GM12864 (cell line): ENCODE results near the gene SUPT16H.

Experiments used
- DNase-seq: peaks from one replicate; pipeline ENCODE4 v3.0.0-alpha.2; 2011; ENCODE audit warnings: low read depth
- H3K4me3 ChIP-seq: 2 replicates; pipeline ENCODE4 v1.5.1; 2011; ENCODE audit warnings: mild to moderate bottlenecking, low read depth, low read length, control low read depth
- TF ChIP-seq, protein P1 (sequence below): IDR thresholded peaks from 2 replicates; pipeline ENCODE4 v1.5.1; 2011; ENCODE audit warnings: low read depth, mild to moderate bottlenecking, moderate library complexity, low read length, control low read depth, inconsistent platforms; ENCODE audit errors: missing control alignments

The SUPT16H gene

GRCh38 chr14:21383848-21384493 is at the start of gene SUPT16H:
Gene SUPT16H (minus strand): TSS chr14:21384019. CDS start chr14:21383927, 92 bp downstream.
- peak; percentile 86 for DNase-seq

GRCh38 chr14:21431126-21431525 is 47.3 kb upstream of the SUPT16H start:
- TF ChIP-seq, protein P1, sequence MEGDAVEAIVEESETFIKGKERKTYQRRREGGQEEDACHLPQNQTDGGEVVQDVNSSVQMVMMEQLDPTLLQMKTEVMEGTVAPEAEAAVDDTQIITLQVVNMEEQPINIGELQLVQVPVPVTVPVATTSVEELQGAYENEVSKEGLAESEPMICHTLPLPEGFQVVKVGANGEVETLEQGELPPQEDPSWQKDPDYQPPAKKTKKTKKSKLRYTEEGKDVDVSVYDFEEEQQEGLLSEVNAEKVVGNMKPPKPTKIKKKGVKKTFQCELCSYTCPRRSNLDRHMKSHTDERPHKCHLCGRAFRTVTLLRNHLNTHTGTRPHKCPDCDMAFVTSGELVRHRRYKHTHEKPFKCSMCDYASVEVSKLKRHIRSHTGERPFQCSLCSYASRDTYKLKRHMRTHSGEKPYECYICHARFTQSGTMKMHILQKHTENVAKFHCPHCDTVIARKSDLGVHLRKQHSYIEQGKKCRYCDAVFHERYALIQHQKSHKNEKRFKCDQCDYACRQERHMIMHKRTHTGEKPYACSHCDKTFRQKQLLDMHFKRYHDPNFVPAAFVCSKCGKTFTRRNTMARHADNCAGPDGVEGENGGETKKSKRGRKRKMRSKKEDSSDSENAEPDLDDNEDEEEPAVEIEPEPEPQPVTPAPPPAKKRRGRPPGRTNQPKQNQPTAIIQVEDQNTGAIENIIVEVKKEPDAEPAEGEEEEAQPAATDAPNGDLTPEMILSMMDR, result no peak
- no peak overlapping the region for H3K4me3 ChIP-seq
- no peak for DNase-seq

More at GRCh38 chr14:21383848-21384493, at the start of gene SUPT16H:
- H3K4me3 ChIP-seq, result peak within 1 kb of the TSS; percentile 77
- TF ChIP-seq, protein P1, result no peak

DNA sequence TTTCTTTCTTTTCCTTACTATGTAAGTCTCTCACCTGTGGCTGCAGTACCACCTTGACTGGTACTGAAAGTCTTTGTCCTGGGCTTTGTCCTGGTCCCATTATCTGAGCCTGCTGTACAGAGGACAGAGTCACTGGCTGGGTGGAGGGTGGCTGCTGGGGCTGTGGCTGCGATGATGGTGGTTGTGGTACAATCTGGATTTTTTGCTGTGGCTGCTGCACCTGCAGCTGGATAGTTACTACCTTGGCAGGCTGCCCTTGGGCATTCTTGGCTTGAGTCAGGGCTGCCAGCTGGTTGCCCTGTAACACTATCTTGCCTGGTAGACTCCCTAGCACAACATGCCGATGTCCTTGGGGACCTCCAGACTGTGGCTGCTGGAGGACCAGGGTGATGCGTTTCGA is 45.1 kb upstream of the SUPT16H start:
- TF ChIP-seq, protein P1, result no peak
- no peak overlapping the region for H3K4me3 ChIP-seq
- no peak for DNase-seq

DNA sequence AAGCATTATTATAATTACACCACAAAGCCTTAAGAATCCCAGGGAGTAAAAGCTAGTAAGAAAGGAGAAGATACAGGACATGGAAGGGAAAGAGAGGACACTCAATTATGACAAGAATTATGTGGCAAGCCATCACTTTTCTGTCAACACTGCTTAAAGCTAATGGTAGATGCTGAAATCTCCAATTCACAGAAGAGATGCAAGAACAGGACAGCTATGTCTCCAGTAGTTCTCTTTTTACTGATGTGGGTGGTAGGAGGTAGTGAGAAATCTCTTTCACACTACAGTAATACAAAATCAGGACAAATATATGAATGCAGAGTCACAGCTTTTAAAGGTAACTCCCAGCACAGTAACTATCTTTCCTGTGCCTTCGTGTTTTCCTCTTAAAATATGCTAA is 42.9 kb upstream of the SUPT16H start:
- no peak for DNase-seq
- no peak overlapping the region for H3K4me3 ChIP-seq
- TF ChIP-seq, protein P1, result no peak

- no peak overlapping the region for H3K4me3 ChIP-seq
- no peak for DNase-seq
- TF ChIP-seq, protein P1, result no peak
Measured at GRCh38 chr14:21419528-21419927, 35.7 kb upstream of the SUPT16H start.

- no peak overlapping the region for H3K4me3 ChIP-seq
- TF ChIP-seq, protein P1, result no peak
- DNase-seq, result no peak
Measured at GRCh38 chr14:21415329-21415728, 31.5 kb upstream of the SUPT16H start.

DNA sequence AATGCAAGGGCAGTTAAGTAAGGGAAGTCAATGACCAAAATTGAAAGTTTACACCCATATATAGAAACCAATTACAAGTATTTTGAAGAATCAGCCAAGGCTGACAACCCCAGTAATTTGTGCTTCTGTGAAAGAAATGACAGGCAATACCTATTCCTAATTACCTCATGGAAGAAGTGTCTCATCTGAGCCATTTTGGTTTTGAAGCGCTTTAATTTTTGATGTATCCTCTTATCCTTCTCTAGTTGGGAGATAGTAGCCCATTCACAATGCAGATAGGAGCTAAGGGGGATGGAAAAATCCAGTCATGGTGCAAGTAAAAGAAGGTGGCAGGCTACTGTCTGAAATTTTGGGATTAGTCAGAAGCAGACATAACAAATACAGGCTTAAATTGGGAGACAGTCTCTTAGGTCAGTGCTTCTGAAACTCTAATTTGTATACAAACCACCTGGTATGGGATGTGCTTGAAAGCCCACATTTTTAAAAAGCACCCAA is 30.4 kb upstream of the SUPT16H start:
- TF ChIP-seq, protein P1, result no peak
- no peak for DNase-seq
- no peak overlapping the region for H3K4me3 ChIP-seq
